HG03460 (cell line): Measurements from ENCODE around the gene CREB3L4.
A peak's percentile ranks its signal among the peaks of the same experiment; 100 is the strongest.
"Not testable (repeated sequence)": the region's sequence is repeated elsewhere in the genome, so short reads cannot be mapped to it uniquely, and the experiment has no call there.

Experiments
- ATAC-seq: cut with Tn5 transposase; IDR thresholded peaks from one replicate; pipeline ENCODE4 v1.9.1; 2021; ENCODE audit not compliant: unreplicated experiment

CREB3L4 gene

DNA sequence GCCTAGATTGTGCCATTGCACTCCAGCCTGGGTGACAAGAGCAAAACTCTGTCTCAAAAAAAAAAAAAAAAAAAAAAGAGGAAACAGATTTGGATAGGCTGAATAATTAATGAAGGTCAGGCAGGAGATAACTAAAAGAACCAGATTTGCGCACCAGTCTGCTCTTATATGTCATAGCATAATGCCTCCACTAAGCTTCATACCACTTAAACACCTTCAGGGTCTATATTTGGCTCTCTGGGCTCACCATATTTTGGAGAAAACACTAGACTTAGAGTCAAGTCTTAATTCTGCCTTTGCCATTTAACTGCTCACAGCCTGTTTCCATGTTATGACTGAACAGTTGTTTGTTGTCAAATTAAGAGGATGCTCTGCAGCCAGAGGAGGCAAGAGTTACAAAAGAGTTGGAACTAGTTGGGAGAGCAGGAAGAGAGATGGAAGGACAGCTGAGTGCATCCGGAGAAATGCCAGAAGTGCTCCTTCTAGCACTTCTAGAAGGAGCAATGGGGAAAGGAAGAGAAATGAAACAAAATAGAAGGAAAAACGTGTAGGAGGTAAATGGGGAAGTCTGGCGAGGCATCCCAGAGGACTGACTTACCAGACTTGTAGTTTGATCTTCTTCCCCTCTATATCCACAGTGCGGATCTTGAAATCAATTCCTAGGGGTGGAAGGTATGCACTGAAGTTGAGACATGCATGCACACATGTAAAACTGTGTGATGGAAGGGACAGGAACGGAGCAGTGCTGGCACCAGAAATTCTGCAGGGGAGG, 16.6 kb downstream of the CREB3L4 start:
- no peak for ATAC-seq

DNA sequence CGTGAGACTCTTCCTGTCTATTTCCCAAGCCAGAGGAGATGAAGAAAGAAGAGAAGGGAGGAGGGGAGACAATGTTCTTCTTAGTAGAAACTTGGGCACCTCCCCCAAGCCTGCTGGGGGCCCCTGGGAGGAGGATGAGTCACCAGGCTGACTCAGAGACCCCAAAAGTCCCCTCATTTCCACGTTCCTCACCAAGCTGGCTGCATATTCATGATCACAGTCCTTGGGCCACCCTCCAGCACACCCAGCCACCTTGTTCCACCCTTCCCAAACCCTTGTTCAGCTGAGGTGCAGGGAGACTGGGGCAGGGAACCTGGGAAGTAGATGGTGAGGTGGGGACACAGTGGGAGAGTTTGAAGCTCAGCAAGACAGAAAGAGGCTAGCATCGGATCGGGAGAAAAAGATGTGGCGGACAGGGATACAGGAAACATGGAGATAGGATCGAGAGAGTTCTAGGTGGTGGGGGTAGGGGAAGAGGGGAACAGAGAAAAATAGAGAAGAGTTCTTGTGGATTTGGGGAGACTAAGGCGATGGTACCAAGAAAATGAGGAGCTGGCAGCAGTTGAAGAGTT, 17.7 kb downstream of the CREB3L4 start:
- no peak for ATAC-seq

DNA sequence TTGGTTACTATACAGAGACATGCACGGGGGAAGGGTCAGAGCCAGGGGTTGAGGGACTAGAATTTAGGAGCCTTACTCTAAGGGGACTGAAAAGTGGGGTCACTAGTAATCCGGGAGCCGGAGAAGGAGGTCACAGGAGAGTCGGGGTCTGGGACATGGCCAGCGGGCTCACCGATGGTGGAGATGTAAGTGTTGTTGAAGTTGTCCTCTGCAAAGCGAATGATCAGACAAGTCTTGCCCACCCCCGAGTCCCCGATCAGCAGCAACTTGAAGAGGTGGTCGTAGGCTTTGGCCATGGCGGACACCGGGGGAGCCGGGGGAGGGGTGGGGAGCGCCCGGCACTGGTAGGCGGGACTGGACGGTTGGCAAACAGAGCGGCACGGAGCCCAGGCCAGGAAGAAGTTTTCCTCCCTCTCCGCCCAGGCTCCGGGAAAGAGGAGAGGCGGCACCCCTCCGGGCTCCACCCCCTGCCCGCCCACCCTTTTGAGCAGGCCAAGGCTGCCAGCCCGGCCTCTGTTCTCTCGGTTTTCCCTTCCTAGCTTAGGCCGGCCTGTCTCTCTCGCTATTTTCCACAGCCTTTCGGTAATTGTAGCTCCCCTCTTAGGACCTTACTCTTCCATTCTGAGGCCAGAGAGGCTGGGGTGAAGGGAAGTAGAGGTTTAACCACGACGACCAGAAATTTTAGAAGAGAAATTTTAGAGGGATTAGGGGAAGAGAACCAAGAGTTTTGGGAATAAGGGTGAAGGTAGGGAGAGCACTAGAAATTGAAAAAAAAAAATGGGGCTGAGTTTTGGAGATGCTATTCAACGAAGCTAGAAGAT, 18.4 kb downstream of the CREB3L4 start, which contains the start of gene RAB13:
Gene RAB13 (minus strand): TSS at position 399 of the 821 bp plus-strand sequence. CDS start 103 bp downstream, at position 296.
- ATAC-seq = no peak

- ATAC-seq = no peak
Observed at GRCh38 chr1:153987621-153988020, 19.9 kb downstream of the CREB3L4 start.

- ATAC-seq = peak; percentile 66
Observed at GRCh38 chr1:153990468-153991150, 22.9 kb downstream of the CREB3L4 start, which contains the start of gene RPS27. Gene RPS27, plus strand, starts transcription at chr1:153990762. Its CDS starts 35 bp downstream, at chr1:153990797.

DNA sequence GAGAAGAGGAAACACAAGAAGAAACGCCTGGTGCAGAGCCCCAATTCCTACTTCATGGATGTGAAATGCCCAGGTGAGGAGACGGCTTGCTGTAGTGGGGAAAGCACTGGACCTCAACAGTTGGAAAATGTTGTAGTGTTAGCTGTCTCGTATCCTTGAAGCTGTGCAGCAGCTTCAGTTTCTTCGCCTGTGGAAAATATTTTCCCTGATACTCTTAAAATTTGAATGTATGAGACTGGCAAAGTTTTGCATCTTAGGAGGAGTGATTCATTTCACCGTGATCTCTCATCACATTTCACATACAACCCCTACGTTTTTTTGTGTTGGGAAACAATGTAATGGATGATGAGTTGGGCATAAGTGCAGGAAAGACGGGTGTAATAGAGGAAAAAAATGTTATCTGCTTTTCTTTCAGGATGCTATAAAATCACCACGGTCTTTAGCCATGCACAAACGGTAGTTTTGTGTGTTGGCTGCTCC, 23.5 kb downstream of the CREB3L4 start:
- no peak for ATAC-seq

- no peak for ATAC-seq
Observed at GRCh38 chr1:153991806-153992205, 24.1 kb downstream of the CREB3L4 start.

- no peak for ATAC-seq
Observed at GRCh38 chr1:153995202-153995601, 27.5 kb downstream of the CREB3L4 start.

DNA sequence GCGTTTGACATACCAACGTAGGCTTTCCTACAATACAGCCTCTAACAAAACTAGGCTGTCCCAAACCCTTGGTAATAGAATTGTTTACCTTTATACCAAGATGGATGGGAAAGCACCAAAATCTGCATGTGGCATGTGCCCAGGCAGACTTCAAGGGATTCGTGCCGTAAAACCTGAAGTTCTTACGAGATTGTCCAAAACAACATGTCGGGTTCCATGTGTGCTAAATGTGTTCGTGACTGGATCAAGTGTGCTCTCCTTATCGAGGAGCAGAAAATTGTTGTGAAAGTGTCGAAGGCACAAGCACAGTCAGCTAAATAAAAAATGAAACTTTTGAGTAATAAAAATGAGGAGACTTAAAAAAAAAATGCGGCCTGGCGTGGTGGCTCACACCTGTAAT, 27.9 kb downstream of the CREB3L4 start:
- ATAC-seq = no peak

- not testable (repeated sequence) for ATAC-seq
Observed at GRCh38 chr1:153996882-153997281, 29.2 kb downstream of the CREB3L4 start.

- ATAC-seq = no peak
Observed at GRCh38 chr1:154000420-154000819, 32.7 kb downstream of the CREB3L4 start.

GRCh38 chr1:154006136-154006535, 38.4 kb downstream of the CREB3L4 start:
- ATAC-seq = no peak

DNA sequence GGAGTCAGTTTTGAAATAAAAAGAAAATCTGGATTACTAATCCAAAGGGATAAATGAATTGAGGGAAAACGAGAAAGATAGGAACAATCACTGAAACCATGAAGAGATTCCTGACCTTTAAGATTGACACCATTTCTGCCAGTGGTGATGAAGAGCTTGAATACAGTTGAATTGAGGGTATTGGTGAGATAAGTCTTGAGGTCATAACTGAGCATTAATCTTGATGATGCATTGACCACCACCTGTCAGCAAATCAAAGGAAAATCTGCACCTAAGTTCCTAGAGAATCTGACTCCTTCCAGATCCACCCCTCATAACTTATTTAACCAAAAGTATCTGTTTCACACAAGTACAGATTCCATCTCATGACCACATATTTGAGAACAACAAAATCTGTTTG, 44.4 kb downstream of the CREB3L4 start:
- no peak for ATAC-seq

- ATAC-seq = not testable (repeated sequence)
Observed at GRCh38 chr1:154012543-154012942, 44.8 kb downstream of the CREB3L4 start.

DNA sequence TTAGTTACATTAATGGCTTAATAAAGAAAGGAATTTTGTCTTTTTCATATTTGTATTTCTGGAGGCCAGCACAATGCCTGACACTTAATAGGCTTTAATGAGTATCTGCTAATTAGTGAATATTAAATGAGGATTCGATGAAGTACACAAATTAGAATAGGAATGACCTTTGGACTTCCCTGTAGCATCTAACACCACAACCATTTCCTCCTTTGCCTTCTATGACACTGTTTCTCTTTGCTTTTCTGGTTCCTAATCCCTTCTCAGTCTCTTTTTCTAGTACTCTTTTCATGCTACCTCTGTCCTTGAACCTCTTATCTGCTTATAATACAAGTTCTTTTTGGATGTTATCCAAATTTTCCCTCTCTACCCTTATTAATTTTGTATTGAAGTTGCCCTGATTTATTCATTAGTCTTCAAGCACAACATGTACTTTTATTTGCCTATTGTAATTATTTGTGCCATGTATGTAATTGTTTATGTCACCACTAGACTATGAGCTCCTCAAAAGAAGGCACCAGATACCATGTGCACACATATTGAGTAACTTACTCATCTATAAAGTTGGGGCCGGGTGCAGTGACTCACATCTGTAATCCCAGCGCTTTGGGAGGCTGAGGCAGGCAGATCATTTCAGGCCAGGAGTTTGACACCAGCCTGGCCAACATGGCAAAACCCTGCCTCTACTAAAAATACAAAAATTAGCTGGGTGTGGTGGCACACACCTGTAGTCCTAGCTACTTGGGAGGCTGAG, 46.6 kb downstream of the CREB3L4 start:
- no peak for ATAC-seq

GRCh38 chr1:154019269-154019668, 51.6 kb downstream of the CREB3L4 start:
- no peak for ATAC-seq

DNA sequence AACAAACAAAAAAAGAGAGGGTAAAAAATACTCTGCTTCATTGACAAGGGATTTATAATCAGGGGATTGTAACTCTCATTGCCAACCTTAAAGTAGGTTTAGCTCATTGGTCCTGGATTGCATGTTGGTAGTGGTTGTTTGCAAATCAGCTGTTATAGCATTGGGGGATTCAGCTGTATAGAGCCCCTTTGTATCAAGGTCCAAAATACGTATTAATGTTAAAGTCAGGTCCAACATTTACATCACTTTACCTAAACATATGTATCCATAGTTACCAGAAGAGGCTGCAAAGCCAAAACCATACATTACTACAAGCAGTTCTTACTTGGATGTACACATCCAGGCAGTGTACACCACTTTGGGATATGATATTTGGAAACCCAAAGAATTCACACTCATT, 52.2 kb downstream of the CREB3L4 start:
- ATAC-seq = no peak
